ENCODE results near the gene WFIKKN2.

WFIKKN2 gene

DNA sequence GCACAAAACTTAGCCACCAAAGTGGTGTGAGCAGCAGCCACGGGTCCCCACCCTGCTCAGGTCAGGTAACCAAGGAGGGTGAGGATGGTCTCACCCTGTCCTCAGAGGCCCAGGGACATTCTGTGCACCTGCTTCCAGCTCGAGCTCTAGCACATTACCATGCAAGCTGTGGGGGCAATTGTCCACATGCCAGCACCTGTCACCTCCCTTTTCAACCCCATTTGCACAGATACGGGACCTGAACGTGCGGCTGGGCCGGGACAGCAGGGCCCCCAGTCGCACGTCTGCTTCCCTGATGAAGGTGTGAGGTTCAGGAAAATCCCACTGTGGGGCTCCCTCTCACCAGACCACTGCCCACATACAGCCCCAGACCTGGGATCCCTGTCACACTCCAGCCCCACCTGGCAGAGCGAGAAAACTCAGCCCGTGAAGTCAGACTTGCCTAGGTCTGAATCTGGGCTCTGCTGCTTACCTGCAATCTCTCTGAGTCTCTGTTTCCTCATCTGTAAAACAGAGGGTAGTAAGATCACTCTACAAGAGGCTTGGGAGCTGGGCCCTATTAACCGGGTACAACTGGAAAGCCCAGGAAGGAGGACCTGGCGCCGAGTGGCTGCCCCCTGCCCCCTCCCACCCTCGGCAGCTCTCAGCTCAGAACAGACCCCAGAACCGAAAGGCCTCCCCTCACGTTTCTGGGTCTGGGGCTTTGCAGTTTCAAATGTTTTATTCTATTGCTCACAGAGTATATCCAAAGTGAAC, 7.9 kb downstream of the WFIKKN2 start:
- WGBS (ENCODE audit: extremely low coverage, insufficient coverage, insufficient read length), result no CpG with 5 or more reads among the region's 16 CpGs
- H3K79me2 ChIP-seq (ENCODE audit: control insufficient read depth, insufficient read depth, low read length, poor library complexity), result no peaks in the 10 kb centered on the region

GRCh38 chr17:50844117-50844700, 8.8 kb downstream of the WFIKKN2 start:
- WGBS (ENCODE audit: extremely low coverage, insufficient coverage, insufficient read length), result no CpG with 5 or more reads among the region's 14 CpGs

More for the DNA sequence above, 7.9 kb downstream of the WFIKKN2 start:
- Histone ChIP-seq H3K79me1 (ENCODE audit: low read length) (peaks cover 5% of the 10 kb centered on the region), H4K8ac (ENCODE audit: low read depth, low read length) (no peak overlapping the region), H3K4me2 (ENCODE audit: low read length) (no peak overlapping the region), H3K27ac (ENCODE audit: low read depth, low read length) (no peak overlapping the region), H2BK120ac (ENCODE audit: insufficient read depth, low read length, poor library complexity) (no peak overlapping the region), H2BK12ac (ENCODE audit: low read length) (no peak overlapping the region), H4K12ac (ENCODE audit: low read depth, low read length) (no peak overlapping the region), H3K23ac (ENCODE audit: low read length) (no peak overlapping the region), H3K4ac (ENCODE audit: low read depth, low read length) (no peak overlapping the region), H3K9me3 (ENCODE audit: insufficient read depth, low read depth, low read length) (no peaks in the 10 kb centered on the region), H3K27me3 (ENCODE audit: insufficient read depth, low read length) (no peaks in the 10 kb centered on the region), H3K9ac (ENCODE audit: low read length) (no peak overlapping the region), H3K36me3 (ENCODE audit: control insufficient read depth in 1 of 2, insufficient read depth in 2 of 2, low read length in 2 of 2) (no peaks in the 10 kb centered on the region), H3K4me1 (ENCODE audit: control insufficient read depth in 1 of 2, insufficient read depth in 2 of 2, low read length in 2 of 2) (peaks cover 14 to 18% of the 10 kb centered on the region in 2 experiments), H3K4me3 (ENCODE audit: low read depth, low read length) (no peak overlapping the region), H2BK5ac (ENCODE audit: low read depth, low read length, poor library complexity) (no peak overlapping the region), H2AK5ac (ENCODE audit: low read length) (no peak overlapping the region), H3K18ac (ENCODE audit: low read length) (no peak overlapping the region), H4K91ac (ENCODE audit: low read depth, low read length) (no peak overlapping the region), H3K14ac (ENCODE audit: low read length) (no peak overlapping the region), H2AFZ (ENCODE audit: insufficient read depth, low read length, poor library complexity) (no peak overlapping the region)
- no peak for DNase-seq

DNA sequence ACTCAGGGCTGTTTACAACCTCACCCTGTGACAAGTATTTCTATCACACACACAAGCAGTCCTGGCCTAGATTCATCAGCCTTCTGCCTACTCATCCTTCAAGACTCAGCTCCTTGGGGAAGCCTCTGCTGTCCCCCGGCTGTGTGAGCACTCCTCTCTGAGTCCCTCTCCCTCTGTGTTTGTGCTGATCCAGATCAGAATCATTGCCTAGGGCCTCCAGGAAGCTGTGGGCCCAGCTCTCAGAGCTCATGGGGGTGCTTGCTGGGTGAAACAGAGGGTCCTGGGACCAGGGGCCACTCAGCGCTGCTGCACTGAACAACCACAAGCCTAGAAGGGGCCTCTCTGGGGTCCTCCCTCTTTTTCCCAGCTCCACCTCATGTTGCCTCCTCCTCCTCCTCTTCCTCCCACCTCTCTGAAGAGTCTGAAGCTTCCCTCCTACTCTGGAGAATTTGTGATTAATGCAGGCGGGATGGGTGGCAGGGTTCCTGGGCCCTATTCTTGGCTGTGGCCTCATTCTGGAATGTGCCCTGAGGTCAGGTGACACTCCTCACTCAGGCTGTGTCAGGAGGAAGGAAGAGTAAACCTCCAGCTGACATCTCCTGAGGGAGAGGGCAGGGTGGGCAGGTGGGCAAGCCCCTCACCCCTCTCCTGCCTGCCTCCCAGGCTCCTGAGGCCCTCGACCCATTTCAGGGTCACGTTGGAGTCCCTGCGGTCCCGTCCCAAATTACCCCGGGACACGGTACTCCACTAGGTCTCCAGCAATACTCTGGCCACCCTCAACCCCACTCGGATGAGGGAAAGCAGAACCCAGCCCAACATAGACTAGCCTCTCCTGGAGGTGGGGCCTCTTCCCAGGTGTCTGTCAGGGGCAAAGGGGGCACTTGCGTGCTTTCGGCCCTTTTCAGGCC, 10.1 kb downstream of the WFIKKN2 start:
- no peak overlapping the region for H3K4me3 ChIP-seq (ENCODE audit: low read depth, low read length)
- H2BK120ac ChIP-seq (ENCODE audit: insufficient read depth, low read length, poor library complexity), result peak overlapping the region; percentile 46
- H2BK12ac ChIP-seq (ENCODE audit: low read length), result peak overlapping the region; percentile 11
- no peak overlapping the region for H2AFZ ChIP-seq (ENCODE audit: insufficient read depth, low read length, poor library complexity)
- peak overlapping the region; percentile 4 for H2BK5ac ChIP-seq (ENCODE audit: low read depth, low read length, poor library complexity)
- H3K27ac ChIP-seq (ENCODE audit: low read depth, low read length), result peak overlapping the region; percentile 9
- H3K4me2 ChIP-seq (ENCODE audit: low read length), result no peak overlapping the region
- DNase-seq, result peak; percentile 48 to 64
- H3K36me3 ChIP-seq (ENCODE audit: control insufficient read depth in 1 of 2, insufficient read depth in 2 of 2, low read length in 2 of 2), result no peaks in the 10 kb centered on the region
- H3K27me3 ChIP-seq (ENCODE audit: insufficient read depth, low read length), result no peaks in the 10 kb centered on the region
- peaks cover 5% of the 10 kb centered on the region for H3K79me1 ChIP-seq (ENCODE audit: low read length)
- H3K9ac ChIP-seq (ENCODE audit: low read length), result no peak overlapping the region
- no peaks in the 10 kb centered on the region for H3K9me3 ChIP-seq (ENCODE audit: insufficient read depth, low read depth, low read length)
- H3K79me2 ChIP-seq (ENCODE audit: control insufficient read depth, insufficient read depth, low read length, poor library complexity), result no peaks in the 10 kb centered on the region
- peak overlapping the region; percentile 22 for H4K12ac ChIP-seq (ENCODE audit: low read depth, low read length)
- H3K18ac ChIP-seq (ENCODE audit: low read length), result no peak overlapping the region
- WGBS (ENCODE audit: extremely low coverage, insufficient coverage, insufficient read length), result no CpG with 5 or more reads among the region's 12 CpGs
- H3K4ac ChIP-seq (ENCODE audit: low read depth, low read length), result no peak overlapping the region
- H3K14ac ChIP-seq (ENCODE audit: low read length), result no peak overlapping the region
- H2AK5ac ChIP-seq (ENCODE audit: low read length), result no peak overlapping the region
- peaks cover 14 to 18% of the 10 kb centered on the region in 2 experiments for H3K4me1 ChIP-seq (ENCODE audit: control insufficient read depth in 1 of 2, insufficient read depth in 2 of 2, low read length in 2 of 2)
- no peak overlapping the region for H3K23ac ChIP-seq (ENCODE audit: low read length)
- peak overlapping the region; percentile 59 for H4K8ac ChIP-seq (ENCODE audit: low read depth, low read length)
- H4K91ac ChIP-seq (ENCODE audit: low read depth, low read length), result peak overlapping the region; percentile 21

More at GRCh38 chr17:50844117-50844700, 8.8 kb downstream of the WFIKKN2 start:
- DNase-seq, result no peak
- Histone ChIP-seq H2BK5ac (ENCODE audit: low read depth, low read length, poor library complexity) (no peak overlapping the region), H3K4me1 (ENCODE audit: control insufficient read depth in 1 of 2, insufficient read depth in 2 of 2, low read length in 2 of 2) (peaks cover 14 to 18% of the 10 kb centered on the region in 2 experiments), H3K14ac (ENCODE audit: low read length) (peak overlapping the region; percentile 14), H2BK120ac (ENCODE audit: insufficient read depth, low read length, poor library complexity) (no peak overlapping the region), H3K4ac (ENCODE audit: low read depth, low read length) (no peak overlapping the region), H2BK12ac (ENCODE audit: low read length) (peak overlapping the region; percentile 34), H3K27me3 (ENCODE audit: insufficient read depth, low read length) (no peaks in the 10 kb centered on the region), H4K91ac (ENCODE audit: low read depth, low read length) (no peak overlapping the region), H3K27ac (ENCODE audit: low read depth, low read length) (no peak overlapping the region), H3K79me1 (ENCODE audit: low read length) (peaks cover 5% of the 10 kb centered on the region), H4K12ac (ENCODE audit: low read depth, low read length) (no peak overlapping the region), H4K8ac (ENCODE audit: low read depth, low read length) (no peak overlapping the region), H3K79me2 (ENCODE audit: control insufficient read depth, insufficient read depth, low read length, poor library complexity) (no peaks in the 10 kb centered on the region), H3K4me2 (ENCODE audit: low read length) (no peak overlapping the region), H3K9me3 (ENCODE audit: insufficient read depth, low read depth, low read length) (no peaks in the 10 kb centered on the region), H3K18ac (ENCODE audit: low read length) (no peak overlapping the region), H2AK5ac (ENCODE audit: low read length) (no peak overlapping the region), H2AFZ (ENCODE audit: insufficient read depth, low read length, poor library complexity) (peak overlapping the region; percentile 4), H3K23ac (ENCODE audit: low read length) (no peak overlapping the region), H3K9ac (ENCODE audit: low read length) (no peak overlapping the region), H3K36me3 (ENCODE audit: control insufficient read depth in 1 of 2, insufficient read depth in 2 of 2, low read length in 2 of 2) (no peaks in the 10 kb centered on the region), H3K4me3 (ENCODE audit: low read depth, low read length) (no peak overlapping the region)

DNA sequence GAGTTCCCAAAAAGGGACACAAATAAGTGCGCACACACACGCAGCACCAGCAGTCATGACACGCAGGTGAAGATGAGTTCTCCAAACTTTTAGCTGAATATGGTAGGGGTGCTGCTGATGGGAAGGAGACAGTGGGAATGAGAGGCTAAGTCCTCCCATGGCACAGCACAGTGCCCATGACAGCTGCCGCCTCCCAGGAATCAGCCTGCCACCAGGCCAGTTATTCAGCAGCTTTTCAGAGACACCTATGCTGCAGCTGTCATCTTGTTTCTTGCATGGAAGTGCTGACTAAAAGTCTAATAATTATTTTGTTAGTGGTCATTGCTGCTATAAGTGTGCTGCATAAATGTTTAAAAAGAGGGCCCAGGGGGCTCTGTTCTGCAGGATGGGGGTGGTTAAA, 12.2 kb downstream of the WFIKKN2 start:
- Histone ChIP-seq H3K18ac (ENCODE audit: low read length) (no peak overlapping the region), H3K14ac (ENCODE audit: low read length) (no peak overlapping the region), H3K79me1 (ENCODE audit: low read length) (peaks cover 5% of the 10 kb centered on the region), H4K8ac (ENCODE audit: low read depth, low read length) (no peak overlapping the region), H3K27me3 (ENCODE audit: insufficient read depth, low read length) (no peaks in the 10 kb centered on the region), H3K9ac (ENCODE audit: low read length) (no peak overlapping the region), H3K4me3 (ENCODE audit: low read depth, low read length) (no peak overlapping the region), H3K9me3 (ENCODE audit: insufficient read depth, low read depth, low read length) (no peaks in the 10 kb centered on the region), H3K79me2 (ENCODE audit: control insufficient read depth, insufficient read depth, low read length, poor library complexity) (no peaks in the 10 kb centered on the region), H4K91ac (ENCODE audit: low read depth, low read length) (no peak overlapping the region), H2BK5ac (ENCODE audit: low read depth, low read length, poor library complexity) (no peak overlapping the region), H3K4me1 (ENCODE audit: control insufficient read depth in 1 of 2, insufficient read depth in 2 of 2, low read length in 2 of 2) (peaks cover 14 to 18% of the 10 kb centered on the region in 2 experiments), H2BK120ac (ENCODE audit: insufficient read depth, low read length, poor library complexity) (no peak overlapping the region), H4K12ac (ENCODE audit: low read depth, low read length) (no peak overlapping the region), H2BK12ac (ENCODE audit: low read length) (no peak overlapping the region), H3K4ac (ENCODE audit: low read depth, low read length) (no peak overlapping the region), H2AK5ac (ENCODE audit: low read length) (no peak overlapping the region), H3K4me2 (ENCODE audit: low read length) (no peak overlapping the region), H3K27ac (ENCODE audit: low read depth, low read length) (no peak overlapping the region), H3K23ac (ENCODE audit: low read length) (no peak overlapping the region), H3K36me3 (ENCODE audit: control insufficient read depth in 1 of 2, insufficient read depth in 2 of 2, low read length in 2 of 2) (no peaks in the 10 kb centered on the region), H2AFZ (ENCODE audit: insufficient read depth, low read length, poor library complexity) (no peak overlapping the region)
- DNase-seq, result no peak
- WGBS (ENCODE audit: extremely low coverage, insufficient coverage, insufficient read length), result no CpG with 5 or more reads among the region's 4 CpGs

All from trophoblast cell (in vitro differentiated cells and primary cell).